Hematopoietic multipotent progenitor cell treated with erythropoietin and hydrocortisone succinate and interleukin-3 and kit ligand, for 6 days (in vitro differentiated cells): ENCODE results near the gene F9.
"Not testable (repeated sequence)": the region's sequence is repeated elsewhere in the genome, so short reads cannot be mapped to it uniquely, and the experiment has no call there.

ENCODE experiments used
- DNase-seq: peaks from one replicate; pipeline ENCODE4 v3.0.0-alpha.2; 2015

The F9 gene

DNA sequence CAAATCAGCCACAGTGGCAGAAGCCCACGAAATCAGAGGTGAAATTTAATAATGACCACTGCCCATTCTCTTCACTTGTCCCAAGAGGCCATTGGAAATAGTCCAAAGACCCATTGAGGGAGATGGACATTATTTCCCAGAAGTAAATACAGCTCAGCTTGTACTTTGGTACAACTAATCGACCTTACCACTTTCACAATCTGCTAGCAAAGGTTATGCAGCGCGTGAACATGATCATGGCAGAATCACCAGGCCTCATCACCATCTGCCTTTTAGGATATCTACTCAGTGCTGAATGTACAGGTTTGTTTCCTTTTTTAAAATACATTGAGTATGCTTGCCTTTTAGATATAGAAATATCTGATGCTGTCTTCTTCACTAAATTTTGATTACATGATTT, at the start of gene F9:
F9 (plus strand) TSS at position 190 of the 400 bp plus-strand sequence; CDS start at position 216, 26 bp downstream.
- no peak for DNase-seq

DNA sequence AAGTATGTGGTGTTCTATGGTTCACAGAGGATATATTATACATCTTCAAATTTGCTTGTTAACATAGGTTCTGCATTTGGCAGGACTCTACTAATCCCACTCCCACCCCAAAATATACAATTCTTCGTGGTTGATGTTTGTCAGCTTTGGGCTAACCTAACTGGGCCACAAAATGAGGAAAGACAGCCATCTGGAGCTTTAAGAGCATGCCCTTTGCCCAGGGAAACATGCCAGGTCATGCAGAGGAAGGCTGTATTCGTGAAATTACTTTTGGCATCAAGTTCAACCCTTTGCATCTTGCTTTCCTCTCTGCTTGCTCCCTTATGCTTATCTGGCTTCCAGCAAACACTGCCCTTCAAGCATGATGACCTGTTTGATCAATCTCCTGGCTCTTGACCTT, 46.8 kb upstream of the F9 start:
- no peak for DNase-seq

DNA sequence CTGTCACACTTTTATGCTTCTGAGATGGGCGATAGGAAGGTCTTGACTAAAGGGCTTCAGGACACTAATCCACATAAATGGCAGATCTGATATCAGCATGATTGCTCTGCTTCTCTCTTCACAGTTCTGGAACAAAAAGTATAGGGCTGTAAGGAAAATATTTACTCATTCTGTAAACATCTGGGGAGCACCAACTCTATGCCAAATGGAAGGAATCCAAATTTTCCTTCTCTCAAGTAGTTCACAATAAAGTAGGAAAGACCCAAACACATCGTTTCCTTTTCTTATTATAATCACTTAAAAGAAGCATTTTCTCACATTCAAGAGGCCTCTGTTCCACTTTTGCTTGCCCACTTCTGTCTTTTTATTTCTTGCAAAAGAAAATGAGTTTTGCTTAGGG, 45.9 kb upstream of the F9 start:
- no peak for DNase-seq

DNA sequence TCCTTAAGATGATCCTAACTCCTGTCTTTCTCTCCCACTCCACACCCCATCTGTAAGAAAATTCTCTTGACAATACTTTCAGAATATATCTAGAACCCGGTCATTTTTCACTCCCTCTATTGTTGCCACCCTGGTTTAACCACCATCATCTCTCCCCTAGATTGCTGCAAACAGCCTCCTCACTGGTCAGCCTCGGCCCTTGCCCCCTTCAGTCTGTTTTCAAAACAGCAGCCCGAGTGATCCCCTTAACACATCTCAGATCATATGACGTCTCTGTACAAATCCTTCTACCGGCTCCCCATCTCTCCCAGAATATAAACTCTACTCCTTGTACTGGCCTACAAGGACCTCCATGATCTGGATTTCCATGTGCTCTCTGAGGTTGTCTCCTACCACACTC, 35.2 kb upstream of the F9 start:
- no peak for DNase-seq

DNA sequence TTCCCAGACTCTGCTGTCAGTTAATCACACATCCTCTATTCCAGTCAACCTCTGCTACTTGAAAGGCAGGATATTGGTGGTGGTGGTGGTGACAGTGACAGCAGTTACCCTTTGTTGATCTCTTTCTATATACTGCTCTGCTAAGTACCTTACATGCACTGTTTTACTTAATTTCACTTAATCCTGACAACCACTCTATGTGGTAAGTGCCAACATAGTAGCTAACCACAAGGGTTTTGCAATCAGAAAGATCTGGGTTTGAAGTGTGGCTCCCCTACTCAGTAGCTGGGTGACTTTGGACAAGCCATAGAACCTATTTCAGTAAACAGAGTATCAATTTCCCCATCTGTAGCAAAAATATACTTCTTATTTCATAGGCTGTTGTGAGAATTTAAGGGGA, 24.2 kb upstream of the F9 start:
- DNase-seq = peak; percentile 14

DNA sequence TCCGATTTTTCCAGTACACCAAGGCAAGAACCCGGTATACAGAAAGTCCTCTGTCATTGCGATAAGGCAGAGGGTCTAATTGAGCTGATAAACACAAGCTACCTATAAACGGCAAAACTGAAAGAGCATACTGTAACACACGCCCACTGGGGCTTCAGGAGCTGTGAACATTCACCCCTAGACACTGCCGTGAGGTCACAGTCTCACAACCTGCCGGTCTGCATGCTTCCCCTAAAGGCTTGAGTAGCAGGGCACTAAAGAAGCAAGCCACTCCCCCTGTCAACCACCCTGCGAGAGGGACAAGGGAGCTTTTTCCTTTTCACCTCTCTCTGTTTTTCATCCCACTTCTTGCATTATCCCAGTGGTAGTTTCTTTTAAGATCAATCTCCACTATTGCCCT, 22.4 kb upstream of the F9 start:
- DNase-seq = no peak

DNA sequence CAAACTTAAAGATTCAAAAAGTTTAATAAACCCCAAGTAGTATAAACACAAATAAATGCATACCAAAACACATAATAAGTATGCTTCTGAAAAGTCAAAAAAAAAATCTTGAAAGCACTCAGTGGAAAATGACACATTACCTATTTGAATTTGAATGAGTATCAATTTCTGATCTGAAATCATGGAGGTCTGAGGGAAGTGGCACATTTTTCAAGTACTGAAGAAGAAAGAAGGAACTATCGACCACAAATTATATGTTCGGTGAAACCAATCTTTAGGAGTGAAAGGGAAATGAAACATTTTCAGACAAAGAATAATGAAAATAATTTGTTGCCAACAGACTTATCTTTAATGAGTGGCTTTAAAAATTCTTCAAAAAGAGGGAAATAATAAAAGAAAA, 12.1 kb upstream of the F9 start:
- no peak for DNase-seq

DNA sequence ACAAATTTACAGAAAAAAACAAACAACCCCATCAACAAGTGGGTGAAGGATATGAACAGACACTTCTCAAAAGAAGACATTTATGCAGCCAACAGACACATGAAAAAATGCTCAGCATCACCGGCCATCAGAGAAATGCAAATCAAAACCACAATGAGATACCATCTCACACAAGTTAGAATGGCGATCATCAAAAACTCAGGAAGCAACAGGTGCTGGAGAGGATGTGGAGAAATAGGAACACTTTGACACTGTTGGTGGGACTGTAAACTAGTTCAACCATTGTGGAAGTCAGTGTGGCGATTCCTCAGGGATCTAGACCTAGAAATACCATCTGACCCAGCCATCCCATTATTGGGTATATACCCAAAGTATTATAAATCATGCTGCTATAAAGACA, 1.7 kb upstream of the F9 start:
- not testable (repeated sequence) for DNase-seq

DNA sequence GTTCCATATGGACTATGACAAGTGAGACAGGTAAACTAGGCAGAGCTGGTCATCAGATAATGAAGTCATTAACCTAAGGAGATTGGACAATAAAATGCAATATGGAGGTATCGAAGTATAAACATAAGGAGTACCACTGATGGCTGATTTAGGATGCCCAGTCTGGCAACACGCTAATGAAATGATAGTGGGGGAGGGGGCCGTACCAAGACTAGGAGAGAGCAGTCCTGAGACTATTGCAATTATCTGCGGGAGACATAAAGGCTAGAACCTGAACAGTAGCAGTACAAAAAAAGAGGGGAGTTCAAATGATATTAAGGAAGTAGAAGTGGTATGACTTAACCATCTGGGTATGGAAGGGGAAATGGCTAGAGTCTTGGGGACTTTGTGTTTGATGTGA, 2.3 kb downstream of the F9 start:
- no peak for DNase-seq

DNA sequence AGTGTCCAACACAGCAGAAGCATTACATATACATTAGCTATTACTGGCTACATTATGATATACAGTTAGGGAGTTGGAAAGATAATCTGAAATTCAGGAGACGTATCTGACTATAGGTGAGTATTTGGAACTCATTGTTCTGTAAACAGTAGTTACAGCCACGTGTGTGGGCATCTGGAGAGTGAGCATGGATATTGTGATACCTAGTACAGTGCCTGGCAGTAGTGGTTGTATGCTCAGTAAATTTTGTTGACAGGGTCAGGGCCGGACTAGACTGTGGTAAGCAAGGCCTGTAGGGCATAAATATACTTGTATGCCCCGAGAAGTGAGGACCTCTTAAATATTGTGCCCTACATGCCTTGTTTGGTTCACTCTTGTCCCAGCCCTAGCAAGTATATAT, 2.9 kb downstream of the F9 start:
- no peak for DNase-seq

DNA sequence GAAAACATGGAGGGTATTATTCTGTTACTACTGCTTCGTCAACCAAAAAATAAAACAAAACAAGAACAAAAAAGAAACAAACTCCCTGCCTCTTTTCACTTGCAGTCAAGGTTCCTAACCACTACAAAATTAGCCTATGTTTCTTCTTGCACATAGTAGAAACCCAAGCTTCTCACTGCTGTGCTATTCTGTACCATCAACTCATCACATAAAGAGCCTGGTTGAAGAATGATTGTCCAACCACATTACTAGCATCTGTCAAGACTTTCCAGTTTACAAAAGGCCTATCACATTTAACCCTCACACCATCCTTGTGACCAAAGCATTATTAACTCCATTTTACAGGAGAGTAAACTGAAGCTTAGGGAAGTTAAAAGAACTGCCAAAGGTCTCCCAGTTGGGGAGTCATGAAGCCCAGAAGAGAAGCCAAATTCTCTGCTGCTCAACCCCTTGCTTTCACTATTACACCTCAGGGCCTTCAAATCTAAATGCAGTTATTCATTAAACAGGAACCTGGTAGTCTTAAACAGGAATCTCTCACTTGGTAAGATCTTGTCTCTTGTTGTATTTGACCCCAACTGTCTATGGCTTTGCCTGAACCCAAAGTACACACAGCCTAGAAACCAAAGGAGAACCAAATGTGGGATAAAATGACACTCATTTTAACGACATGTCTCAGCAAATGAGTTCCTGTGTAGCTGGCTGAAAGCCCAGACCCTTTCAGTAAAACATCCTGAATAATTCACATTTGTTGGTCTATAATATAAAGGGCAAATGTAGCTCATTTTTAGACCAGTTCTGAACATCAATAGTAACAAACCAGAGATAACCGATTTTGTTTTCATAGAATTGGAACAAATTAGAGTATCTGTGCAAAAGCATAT, 8.6 kb downstream of the F9 start:
- no peak for DNase-seq

DNA sequence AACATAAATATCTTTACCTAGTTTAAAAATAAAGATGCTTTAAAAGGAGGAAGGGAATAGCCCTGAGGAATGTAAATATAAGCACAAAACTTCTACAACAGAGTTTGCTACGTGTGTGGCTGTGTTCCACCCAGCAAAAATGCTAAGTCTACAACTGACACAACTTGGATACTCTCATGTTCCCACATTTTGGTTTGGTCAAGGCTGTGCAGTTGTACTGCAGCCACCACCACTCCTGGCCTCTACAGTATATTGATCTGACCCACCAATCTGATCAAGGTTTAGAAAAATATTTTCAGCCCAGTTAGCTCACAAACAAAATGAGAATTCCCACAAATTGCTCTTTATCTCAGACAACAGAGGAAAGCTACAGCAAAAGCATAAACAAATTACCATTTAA, 12.1 kb downstream of the F9 start:
- DNase-seq = no peak

DNA sequence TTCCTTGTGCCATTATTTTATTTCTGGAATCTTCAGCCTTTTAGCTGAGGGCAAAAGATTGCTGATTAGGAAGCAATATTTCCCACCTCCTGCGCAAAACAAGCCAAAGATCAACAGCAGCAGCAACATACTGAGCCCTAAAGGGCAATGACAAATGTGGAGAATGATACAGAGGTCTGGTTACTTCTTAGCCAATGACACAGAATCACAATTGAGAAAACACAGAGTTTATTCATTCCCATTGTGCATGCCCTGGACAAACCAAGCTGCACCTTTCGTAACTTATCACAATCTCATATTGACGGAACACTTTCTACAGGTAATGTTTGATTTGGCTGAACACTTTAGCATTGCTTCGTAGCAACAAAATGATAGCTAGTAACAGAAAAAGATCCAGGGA, 13.4 kb downstream of the F9 start:
- no peak for DNase-seq

DNA sequence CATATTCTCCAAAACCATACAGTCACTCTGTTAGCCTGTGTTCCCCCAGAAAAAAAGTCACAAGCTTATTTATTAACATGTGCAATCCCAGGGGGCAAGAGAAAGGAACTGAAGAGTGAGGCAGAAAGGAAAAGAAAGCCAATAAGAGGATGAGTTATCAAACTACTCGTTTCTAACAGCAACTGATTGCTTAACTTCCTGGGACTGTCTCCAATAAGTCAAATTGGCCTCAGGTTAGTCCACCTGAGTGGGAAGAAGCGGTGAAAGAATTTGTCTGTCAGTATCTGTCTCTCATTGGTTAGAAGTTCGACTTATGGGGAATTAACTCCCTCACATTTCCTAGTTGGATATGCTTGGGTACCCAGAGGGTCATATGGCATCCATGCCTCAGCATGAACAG, 14.1 kb downstream of the F9 start:
- DNase-seq = no peak

DNA sequence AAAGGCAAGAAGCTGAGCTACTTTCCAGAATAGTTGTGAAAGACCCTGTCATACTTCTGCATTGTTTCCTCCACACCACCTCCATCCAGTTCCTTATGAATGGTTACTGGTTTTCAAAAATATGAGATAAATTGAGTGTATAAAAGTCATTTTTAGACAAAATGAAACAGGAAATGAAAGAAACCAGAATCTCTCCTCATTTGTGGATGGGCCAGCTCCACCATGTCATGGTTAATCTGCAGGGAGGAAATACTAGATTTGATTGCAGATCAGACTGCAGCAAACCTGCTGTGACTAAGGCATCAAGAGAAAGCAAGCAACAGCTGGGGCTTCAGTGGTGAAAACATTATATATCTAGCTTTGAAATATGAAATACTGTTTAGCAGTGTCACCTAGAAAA, 23.8 kb downstream of the F9 start:
- no peak for DNase-seq

DNA sequence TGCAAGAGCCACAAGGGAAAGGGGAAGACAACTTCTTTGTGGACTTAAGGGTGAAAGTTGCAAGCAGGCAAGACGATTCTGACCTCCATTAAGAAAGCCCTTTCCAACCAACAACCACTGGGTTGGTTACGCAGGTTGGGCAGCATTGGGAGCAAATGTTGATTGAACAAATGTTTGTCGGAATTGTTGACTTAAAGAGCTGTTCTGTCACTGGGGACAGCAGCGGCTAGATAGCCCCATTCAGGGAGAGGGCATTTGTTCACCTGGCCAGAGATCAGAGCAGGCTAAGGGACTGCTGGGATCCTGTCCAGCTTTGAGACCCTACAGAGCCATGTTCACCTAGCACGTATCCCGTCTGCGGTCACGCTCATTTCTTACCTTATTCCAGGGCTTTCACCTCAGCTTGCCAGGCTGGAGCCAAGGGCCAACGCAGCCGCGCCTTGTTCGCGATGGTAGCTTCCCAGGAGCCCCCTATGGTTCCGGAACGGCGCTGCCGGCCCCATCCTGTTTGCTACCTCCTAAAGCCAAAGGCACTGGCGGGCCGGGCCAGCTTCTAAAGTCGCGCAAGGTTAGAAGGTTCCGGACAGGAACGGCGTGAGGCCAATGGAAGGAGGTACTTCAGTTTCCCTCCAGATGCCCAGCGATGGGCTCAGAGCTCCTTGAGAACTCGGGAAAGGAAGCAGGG, 24.6 kb downstream of the F9 start:
- DNase-seq = no peak

DNA sequence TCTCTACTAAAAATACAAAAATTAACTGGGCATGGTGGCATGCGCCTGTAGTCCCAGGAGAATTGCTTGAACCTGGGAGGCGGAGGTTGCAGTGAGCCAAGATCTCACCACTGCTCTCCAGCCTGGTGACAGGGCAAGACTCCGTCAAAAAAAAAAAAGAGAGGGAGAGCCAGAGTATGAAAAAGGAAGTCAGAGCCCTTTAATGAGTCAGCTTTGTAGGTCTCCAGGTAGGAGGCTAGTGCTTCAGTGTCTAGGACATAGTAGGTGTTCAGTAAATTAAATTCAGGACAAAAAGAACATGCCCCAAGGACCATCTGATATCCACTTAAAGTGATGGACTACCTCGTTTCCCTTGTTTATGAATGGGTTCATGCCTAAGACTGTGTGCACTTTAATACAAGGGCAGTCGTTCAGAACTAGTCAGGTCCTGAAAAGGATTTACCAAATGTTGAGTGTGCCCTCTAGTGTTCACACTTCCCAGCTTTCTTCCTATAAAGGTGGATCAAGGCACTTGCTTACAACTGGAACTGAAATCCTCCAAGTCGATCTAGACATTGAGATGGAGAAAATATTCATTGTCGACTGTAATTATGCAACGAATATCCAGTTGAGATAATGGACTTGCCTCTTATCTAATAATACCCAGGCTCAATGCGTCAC, 29.0 kb downstream of the F9 start:
- DNase-seq = peak; percentile 68

DNA sequence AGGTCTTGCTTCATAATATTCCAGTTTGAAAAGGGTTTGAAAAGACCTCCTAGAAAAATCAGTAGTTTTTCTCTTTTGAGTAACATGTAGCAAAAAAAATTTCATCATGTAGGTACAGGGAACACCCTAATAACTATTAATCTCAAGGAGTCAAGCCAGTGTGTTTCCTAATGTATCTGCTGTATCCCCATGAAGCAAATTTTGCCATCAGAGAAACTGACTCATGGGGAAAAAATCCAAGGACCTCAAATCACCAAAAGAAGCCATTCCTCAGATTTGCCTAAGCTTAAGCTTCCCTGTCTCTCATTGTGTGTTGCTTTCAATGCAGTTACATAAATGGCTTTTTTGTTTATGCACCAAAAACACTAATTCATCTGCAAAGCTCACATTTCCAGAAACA, 29.7 kb downstream of the F9 start:
- no peak for DNase-seq

DNA sequence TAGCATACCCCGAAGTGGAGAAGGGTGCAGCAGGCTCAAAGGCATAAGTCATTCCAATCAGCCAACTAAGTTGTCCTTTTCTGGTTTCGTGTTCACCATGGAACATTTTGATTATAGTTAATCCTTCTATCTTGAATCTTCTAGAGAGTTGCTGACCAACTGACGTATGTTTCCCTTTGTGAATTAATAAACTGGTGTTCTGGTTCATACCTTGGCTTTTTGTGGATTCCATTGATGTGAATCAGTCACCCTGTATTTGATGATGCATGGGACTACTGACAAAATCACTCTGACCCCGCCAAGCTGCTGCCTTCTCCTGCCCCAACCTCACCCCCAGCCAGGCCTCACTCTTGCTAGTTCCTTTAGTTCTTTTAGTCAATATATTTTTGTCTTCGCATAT, 32.7 kb downstream of the F9 start:
- DNase-seq = no peak

DNA sequence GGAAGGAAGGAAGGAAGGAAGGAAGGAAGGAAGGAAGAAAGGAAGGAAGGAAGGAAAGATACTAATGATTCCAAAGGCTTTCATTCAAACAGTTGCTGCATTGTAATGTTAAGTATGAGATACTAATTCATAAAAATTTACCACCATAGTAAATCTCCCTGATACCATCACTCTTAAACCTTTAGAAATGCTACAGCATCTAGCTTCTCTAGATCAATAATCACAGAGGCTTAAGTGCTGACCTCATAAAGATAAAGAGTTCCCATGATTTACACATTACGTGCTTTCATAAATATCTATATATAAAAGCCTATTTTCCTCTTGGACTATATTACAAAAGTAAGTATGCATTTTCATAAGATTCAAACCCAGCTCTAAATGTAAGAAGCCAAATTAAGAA, 36.4 kb downstream of the F9 start:
- no peak for DNase-seq

DNA sequence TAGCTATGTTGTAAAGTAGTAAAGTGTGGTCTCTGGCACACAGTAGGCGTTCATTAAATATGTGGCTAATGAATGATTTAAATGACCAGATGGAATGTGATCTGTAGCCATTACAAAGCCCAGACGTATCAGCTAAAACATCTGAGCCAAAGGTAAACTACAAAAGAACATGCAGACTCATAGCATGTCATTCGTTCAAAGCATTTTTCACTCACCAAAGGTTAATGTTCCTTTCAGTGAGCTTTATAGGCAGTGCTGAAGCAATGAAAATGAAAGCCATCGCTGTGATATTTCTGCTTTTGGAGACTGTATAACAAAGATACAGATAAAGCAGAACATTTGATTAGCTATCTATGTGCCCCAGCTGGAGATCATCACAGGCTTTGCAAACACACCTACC, 50.5 kb downstream of the F9 start:
- DNase-seq = no peak

DNA sequence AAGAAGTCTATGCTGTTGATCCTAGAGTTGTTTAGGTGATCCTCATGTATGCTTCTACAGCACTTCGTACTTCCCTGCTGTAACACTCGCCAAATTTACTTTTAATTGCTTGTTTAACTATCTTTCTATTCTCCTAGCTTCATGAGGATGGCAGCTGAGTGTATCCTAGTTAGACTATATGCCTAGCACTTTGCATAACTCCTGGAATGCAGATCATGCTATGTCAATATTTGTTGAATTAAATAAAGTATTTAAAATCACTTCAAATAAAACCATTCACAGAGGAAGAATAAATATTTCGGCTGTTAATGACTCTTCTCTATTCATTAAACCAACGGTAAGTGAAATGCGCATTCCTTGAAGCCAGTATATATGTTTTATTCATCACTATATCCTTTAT, 55.1 kb downstream of the F9 start:
- no peak for DNase-seq

DNA sequence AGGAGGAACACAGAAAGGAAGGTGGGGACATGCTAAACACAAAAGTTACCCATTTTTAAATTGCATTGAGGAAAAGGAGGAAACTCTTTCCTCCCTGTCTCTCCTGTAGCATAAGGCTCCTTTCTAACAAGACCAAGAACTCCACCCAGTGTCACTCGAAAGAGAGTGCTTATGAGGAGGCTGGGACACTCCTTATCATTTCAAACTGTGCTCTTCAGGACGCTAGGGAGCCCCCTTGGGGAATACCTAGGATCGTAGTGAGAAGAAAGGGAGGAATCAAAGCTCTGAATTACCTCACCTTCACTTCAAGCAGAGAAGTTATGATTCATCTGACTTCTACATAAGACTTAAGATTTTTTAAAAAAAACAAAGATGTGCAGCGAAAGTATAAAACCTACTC, 65.5 kb downstream of the F9 start:
- no peak for DNase-seq

DNA sequence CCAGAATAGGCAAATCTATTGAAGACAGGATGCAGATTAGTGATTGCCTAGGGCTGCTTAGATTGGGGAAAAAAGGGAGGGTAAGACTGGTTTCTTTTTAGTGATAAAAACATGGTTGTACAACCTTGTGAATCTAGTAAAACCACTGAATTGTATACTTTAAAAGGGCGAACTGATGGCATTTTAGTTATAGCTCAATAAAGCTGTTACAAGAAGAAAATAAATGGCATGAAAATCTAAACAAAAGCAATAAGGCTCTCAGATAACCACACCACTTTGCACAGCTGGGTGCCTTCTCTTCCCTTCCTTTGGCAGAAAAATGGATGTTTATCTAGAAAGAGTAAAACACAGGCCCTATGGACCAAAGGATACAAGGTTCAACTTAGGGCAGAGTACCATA, 69.6 kb downstream of the F9 start:
- DNase-seq = no peak
